IMR-90 (cell line): ENCODE data around the gene CNPY4. TPM values are rescaled to one million over a fixed set of nuclear protein-coding genes. Genes with fewer than 3 reads are reported as not detected.
A peak's percentile ranks its signal among the peaks of the same experiment; 100 is the strongest.

ENCODE experiments used
- ATAC-seq: fragments of 200-7000 bp; cut with Tn5 transposase; 2 replicates; pipeline ENCODE4 v1.9.1; 2020; ENCODE audit warnings: low read depth, mild to moderate bottlenecking, moderate library complexity
- BruUV-seq: library from RNA; stranded (reverse); fragments of 400-500 nt; replicated peaks from 2 replicates; lab custom pipeline; 2021; lab: Mats Ljungman, UMichigan
- CTCF ChIA-PET: fragments of 300-600 bp; formaldehyde crosslinking; extraction: SDS; loops from one replicate; lab custom pipeline; 2021; ENCODE audit warnings: antibody characterized with exemption; lab: Yijun Ruan, JAX
- POLR2A ChIA-PET: fragments of 300-600 bp; sonication (Branson Sonifier 250); formaldehyde crosslinking; loops from one replicate; lab custom pipeline; 2022; ENCODE audit warnings: antibody characterized with exemption; ENCODE audit not compliant: unreplicated experiment; lab: Charles Lee
- DNase-seq: peaks from one replicate; pipeline ENCODE4 v3.0.0; 2013
- H2AFZ ChIP-seq: replicated peaks from 2 replicates; pipeline ENCODE3; 2013; ENCODE audit warnings: low read length, mild to moderate bottlenecking; ENCODE audit not compliant: poor library complexity
- H2AK5ac ChIP-seq: 2 replicates; pipeline ENCODE4 v1.6.1; 2013; ENCODE audit warnings: low read depth, low read length, inconsistent platforms
- H2AK9ac ChIP-seq: replicated peaks from 2 replicates; pipeline ENCODE3; 2013; ENCODE audit warnings: mild to moderate bottlenecking, low read depth, low read length, moderate library complexity; ENCODE audit not compliant: poor library complexity
- H2BK120ac ChIP-seq: 2 replicates; pipeline ENCODE4 v1.6.1; 2013; ENCODE audit warnings: low read depth, low read length, inconsistent platforms
- H2BK15ac ChIP-seq: 3 replicates; pipeline ENCODE4 v1.6.1; 2013; ENCODE audit warnings: low read depth, low read length, inconsistent platforms
- H2BK20ac ChIP-seq: 2 replicates; pipeline ENCODE4 v1.6.1; 2013; ENCODE audit warnings: low read depth, mild to moderate bottlenecking, inconsistent platforms, low read length, moderate library complexity
- H2BK5ac ChIP-seq: 2 replicates; pipeline ENCODE4 v1.6.1; 2013; ENCODE audit warnings: mild to moderate bottlenecking, low read depth, low read length, inconsistent platforms; ENCODE audit not compliant: poor library complexity, severe bottlenecking
- H3K14ac ChIP-seq: replicated peaks from 2 replicates; pipeline ENCODE4 v1.6.1; 2013; ENCODE audit warnings: low read depth, low read length, inconsistent platforms
- H3K18ac ChIP-seq: 2 replicates; pipeline ENCODE4 v1.6.1; 2013; ENCODE audit warnings: low read depth, low read length, control low read depth
- H3K23ac ChIP-seq: 2 replicates; pipeline ENCODE4 v1.6.1; 2013; ENCODE audit warnings: low read depth, low read length, inconsistent platforms
- H3K27ac ChIP-seq: 2 replicates; pipeline ENCODE4 v1.5.1; 2013; ENCODE audit warnings: mild to moderate bottlenecking, control low read depth, low read length; ENCODE audit not compliant: insufficient read depth
- H3K27me3 ChIP-seq: 2 replicates; pipeline ENCODE4 v1.6.1; 2013; ENCODE audit warnings: low read length; ENCODE audit not compliant: control insufficient read depth, insufficient read depth
- H3K36me3 ChIP-seq: 2 replicates; pipeline ENCODE4 v1.6.1; 2013; ENCODE audit warnings: low read length, mixed read lengths; ENCODE audit not compliant: control insufficient read depth, insufficient read depth
- H3K4ac ChIP-seq: 2 replicates; pipeline ENCODE4 v1.6.1; 2013; ENCODE audit warnings: low read depth, low read length, inconsistent platforms
- H3K4me1 ChIP-seq: 2 replicates; pipeline ENCODE4 v1.6.1; 2013; ENCODE audit warnings: low read length, mixed read lengths; ENCODE audit not compliant: control insufficient read depth, insufficient read depth
- H3K4me2 ChIP-seq: 2 replicates; pipeline ENCODE4 v1.6.1; 2013; ENCODE audit warnings: low read depth, mild to moderate bottlenecking, control low read depth, low read length, moderate library complexity
- H3K4me3 ChIP-seq: 2 replicates; pipeline ENCODE4 v1.5.1; 2013; ENCODE audit warnings: low read depth, mild to moderate bottlenecking, control low read depth, low read length, moderate library complexity; ENCODE audit not compliant: insufficient read depth
- H3K56ac ChIP-seq: 2 replicates; pipeline ENCODE4 v1.6.1; 2013; ENCODE audit warnings: low read length, inconsistent platforms; ENCODE audit not compliant: insufficient read depth; ENCODE audit errors: extremely low read depth
- H3K79me1 ChIP-seq, 2 experiments: 2 replicates each; pipeline ENCODE4 v1.6.1; 2013; ENCODE audit warnings: low read length in 2 of 2, inconsistent platforms in 1 of 2, low read depth in 1 of 2
- H3K9ac ChIP-seq: 2 replicates; pipeline ENCODE4 v1.6.1; 2013; ENCODE audit warnings: low read depth, low read length, control low read depth
- H3K9me1 ChIP-seq: 2 replicates; pipeline ENCODE4 v1.6.1; 2013; ENCODE audit warnings: low read length, inconsistent platforms; ENCODE audit not compliant: insufficient read depth
- H3K9me3 ChIP-seq: 2 replicates; pipeline ENCODE4 v1.6.1; 2013; ENCODE audit warnings: low read length; ENCODE audit not compliant: control insufficient read depth, insufficient read depth
- H4K20me1 ChIP-seq: 2 replicates; pipeline ENCODE4 v1.6.1; 2013; ENCODE audit warnings: low read length, inconsistent platforms; ENCODE audit not compliant: insufficient read depth
- H4K5ac ChIP-seq: 2 replicates; pipeline ENCODE4 v1.6.1; 2013; ENCODE audit warnings: mild to moderate bottlenecking, low read depth, low read length, control low read depth
- H4K8ac ChIP-seq, 2 experiments: 2 replicates each; pipeline ENCODE4 v1.6.1; 2013; ENCODE audit warnings: low read depth in 2 of 2, low read length in 2 of 2, control low read depth in 1 of 2, inconsistent platforms in 1 of 2
- H4K91ac ChIP-seq: 2 replicates; pipeline ENCODE4 v1.6.1; 2013; ENCODE audit warnings: low read depth, low read length, inconsistent platforms; ENCODE audit not compliant: insufficient read depth
- CEBPB ChIP-seq: IDR thresholded peaks from 2 replicates; pipeline ENCODE4 v1.6.1; 2012; ENCODE audit warnings: low read depth, low read length, improper control_type of control experiment
- CHD1 ChIP-seq: IDR thresholded peaks from 2 replicates; pipeline ENCODE4 v1.6.1; 2012; ENCODE audit warnings: low read depth, low read length, improper control_type of control experiment
- MAFK ChIP-seq: IDR thresholded peaks from 2 replicates; pipeline ENCODE4 v1.6.1; 2012; ENCODE audit warnings: low read depth, low read length, improper control_type of control experiment
- MAZ ChIP-seq: IDR thresholded peaks from 2 replicates; pipeline ENCODE4 v1.6.1; 2012; ENCODE audit warnings: low read depth, mild to moderate bottlenecking, low read length, improper control_type of control experiment, moderate library complexity, borderline replicate concordance
- MXI1 ChIP-seq: IDR thresholded peaks from 2 replicates; pipeline ENCODE4 v1.6.1; 2012; ENCODE audit warnings: low read depth, mild to moderate bottlenecking, low read length, moderate library complexity, borderline replicate concordance
- NFE2L2 ChIP-seq: fragments of 150-350 bp; IDR thresholded peaks from 2 replicates; pipeline ENCODE4 v1.6.1; 2016; ENCODE audit warnings: low read depth, mild to moderate bottlenecking, low read length
- POLR2A ChIP-seq: IDR thresholded peaks from 2 replicates; pipeline ENCODE4 v1.6.1; 2012; ENCODE audit warnings: mild to moderate bottlenecking, low read depth, low read length
- RFX5 ChIP-seq: IDR thresholded peaks from 2 replicates; pipeline ENCODE4 v1.8.0; 2012; ENCODE audit warnings: low read depth, mild to moderate bottlenecking, low read length, moderate library complexity
- WGBS, 2 experiments: methylation state at CpG; one replicate each; pipeline versions ENCODE4 v1.1.5 to v1.1.7; 2013; ENCODE audit warnings: missing lambda C conversion rate in 2 of 2; ENCODE audit not compliant: insufficient read length in 1 of 2; ENCODE audit errors: extremely low coverage in 2 of 2; 5-methylcytosine and 5-hydroxymethylcytosine counted together
- dilution Hi-C: fragments of 300-500 bp; cut with HindIII; formaldehyde crosslinking; loops from one replicate; pipeline ENCODE4 v1.14.3; 2018; ENCODE audit warnings: low sequenced_read_pairs; ENCODE audit not compliant: unreplicated experiment
- in situ Hi-C: fragments of 300-500 bp; cut with MboI; formaldehyde crosslinking; loops from 3 replicates; pipeline ENCODE4 v1.14.3; 2019; ENCODE audit warnings: low sequenced_read_pairs, inconsistent platforms, mixed read lengths
- intact Hi-C: fragments of 100-400 bp; cut with micrococcal nuclease; formaldehyde crosslinking; loops from 2 replicates; pipeline ENCODE4 v1.10.0; 2022
- polyA plus RNA-seq, 3 experiments: library from polyadenylated mRNA; depleted of rRNA; stranded (reverse); fragments of >200 nt; gene quantifications; 2 replicates each; pipeline ENCODE4 v1.2.3, GENCODE V29; 2012; ENCODE audit warnings: low replicate concordance in 1 of 3
- total RNA-seq: library from RNA; depleted of rRNA; stranded (reverse); fragments of >200 nt; gene quantifications from 2 replicates; pipeline ENCODE4 v1.2.3, GENCODE V29; 2012
- TF ChIP-seq, protein P1 (sequence below): fragments of 150-350 bp; IDR thresholded peaks from 2 replicates; pipeline ENCODE4 v1.6.1; 2017; ENCODE audit warnings: mild to moderate bottlenecking, antibody characterized with exemption, low read length, low read depth
- TF ChIP-seq, protein P2 (sequence below): fragments of 150-350 bp; IDR thresholded peaks from 2 replicates; pipeline ENCODE4 v1.6.1; 2016; ENCODE audit warnings: low read depth, mild to moderate bottlenecking, low read length, moderate library complexity, borderline replicate concordance
- TF ChIP-seq, protein P3 (sequence below): conservative IDR thresholded peaks from 2 replicates; pipeline ENCODE4 v1.5.1; 2012; ENCODE audit warnings: mild to moderate bottlenecking, low read depth, low read length, improper control_type of control experiment

Gene CNPY4
- total and polyA plus RNA-seq, 2 of the 4 experiments (the other 2 are of a cell fraction), result 13.3 to 21.9 TPM

DNA sequence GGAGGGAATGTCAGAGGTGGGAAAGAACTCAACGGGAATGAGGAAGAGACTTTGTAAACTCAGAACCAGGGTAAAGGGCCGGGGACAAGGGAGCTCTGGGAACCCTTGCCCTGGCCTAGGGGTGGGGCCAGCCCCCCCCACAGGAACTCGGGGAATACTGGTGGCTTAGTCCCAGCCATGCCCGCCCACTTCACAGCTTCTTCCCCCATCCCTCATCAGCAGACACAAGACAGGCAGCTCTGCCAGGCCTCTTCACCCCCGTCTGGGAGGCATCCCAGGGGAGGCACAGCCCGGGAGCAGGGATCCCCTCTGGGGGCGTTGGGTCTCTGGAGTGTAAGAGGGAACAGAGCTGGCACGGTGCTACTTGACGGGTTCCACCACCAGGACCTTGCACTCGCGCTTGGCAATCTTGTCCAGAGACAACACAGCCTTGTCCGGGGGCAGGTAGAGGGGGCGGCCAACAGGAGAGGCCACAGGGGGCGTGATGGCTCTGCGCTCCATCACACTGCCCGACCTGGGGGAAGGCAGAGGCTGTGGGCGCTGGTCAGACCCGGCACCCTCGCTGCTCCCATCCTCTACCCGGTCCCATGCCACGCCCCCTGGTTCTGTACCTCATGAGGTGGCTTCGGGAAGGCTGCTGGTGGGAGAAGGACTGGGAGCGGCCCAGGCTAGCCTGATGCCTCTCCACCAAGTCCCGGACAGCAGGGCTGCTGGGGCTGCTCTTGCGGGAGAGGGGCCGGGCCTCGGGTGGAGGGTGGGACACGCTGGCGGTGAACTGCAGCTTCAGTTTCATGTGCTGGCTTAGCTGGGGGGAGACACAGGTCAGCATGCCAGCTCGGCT is 35.4 kb downstream of the CNPY4 start:
- ChIA-PET POLR2A (no interaction called here), CTCF (no interaction called here)
- Histone ChIP-seq H3K4me3 (no peak overlapping the region), H3K4ac (no peak overlapping the region), H4K8ac (no peak overlapping the region), H3K79me1 (peaks cover 26 to 73% of the 10 kb centered on the region in 2 experiments), H3K14ac (no peak overlapping the region), H3K23ac (no peak overlapping the region), H2BK120ac (no peak overlapping the region), H2BK15ac (no peak overlapping the region), H3K4me1 (peaks cover 6% of the 10 kb centered on the region), H3K9me3 (no peaks in the 10 kb centered on the region), H3K27me3 (no peaks in the 10 kb centered on the region), H2AK9ac (peak overlapping the region; percentile 15), H3K18ac (no peak overlapping the region), H4K91ac (no peak overlapping the region), H2BK20ac (no peak overlapping the region), H2AK5ac (no peak overlapping the region), H3K9me1 (peaks cover 2% of the 10 kb centered on the region; the same call in 1 of the 2 replicates), H4K5ac (no peak overlapping the region), H4K20me1 (peaks cover 23% of the 10 kb centered on the region), H2BK5ac (no peak overlapping the region), H3K36me3 (peaks cover 42% of the 10 kb centered on the region), H2AFZ (no peak overlapping the region), H3K56ac (no peak overlapping the region), H3K9ac (no peak overlapping the region), H3K27ac (no peak overlapping the region), H3K4me2 (no peak overlapping the region)
- ATAC-seq, result no peak
- intact Hi-C loops, result no loop called here
- BruUV-seq, result TSS peak; percentile 14
- in situ Hi-C loops, result no loop called here
- no peak for DNase-seq
- dilution Hi-C loops, result no loop called here
- WGBS, 2 experiments, result 93% methylated on average over 11 of the region's 30 CpGs; no CpG with 5 or more reads in 1 of the 2 experiments
- TF ChIP-seq RFX5 (no peak), NFE2L2 (no peak), CEBPB (no peak), MXI1 (no peak), MAFK (no peak), CHD1 (no peak), POLR2A (no peak), MAZ (no peak)
- TF ChIP-seq, protein P1, sequence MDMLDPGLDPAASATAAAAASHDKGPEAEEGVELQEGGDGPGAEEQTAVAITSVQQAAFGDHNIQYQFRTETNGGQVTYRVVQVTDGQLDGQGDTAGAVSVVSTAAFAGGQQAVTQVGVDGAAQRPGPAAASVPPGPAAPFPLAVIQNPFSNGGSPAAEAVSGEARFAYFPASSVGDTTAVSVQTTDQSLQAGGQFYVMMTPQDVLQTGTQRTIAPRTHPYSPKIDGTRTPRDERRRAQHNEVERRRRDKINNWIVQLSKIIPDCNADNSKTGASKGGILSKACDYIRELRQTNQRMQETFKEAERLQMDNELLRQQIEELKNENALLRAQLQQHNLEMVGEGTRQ, result no peak
- TF ChIP-seq, protein P2, sequence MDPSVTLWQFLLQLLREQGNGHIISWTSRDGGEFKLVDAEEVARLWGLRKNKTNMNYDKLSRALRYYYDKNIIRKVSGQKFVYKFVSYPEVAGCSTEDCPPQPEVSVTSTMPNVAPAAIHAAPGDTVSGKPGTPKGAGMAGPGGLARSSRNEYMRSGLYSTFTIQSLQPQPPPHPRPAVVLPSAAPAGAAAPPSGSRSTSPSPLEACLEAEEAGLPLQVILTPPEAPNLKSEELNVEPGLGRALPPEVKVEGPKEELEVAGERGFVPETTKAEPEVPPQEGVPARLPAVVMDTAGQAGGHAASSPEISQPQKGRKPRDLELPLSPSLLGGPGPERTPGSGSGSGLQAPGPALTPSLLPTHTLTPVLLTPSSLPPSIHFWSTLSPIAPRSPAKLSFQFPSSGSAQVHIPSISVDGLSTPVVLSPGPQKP, result no peak
- TF ChIP-seq, protein P3, sequence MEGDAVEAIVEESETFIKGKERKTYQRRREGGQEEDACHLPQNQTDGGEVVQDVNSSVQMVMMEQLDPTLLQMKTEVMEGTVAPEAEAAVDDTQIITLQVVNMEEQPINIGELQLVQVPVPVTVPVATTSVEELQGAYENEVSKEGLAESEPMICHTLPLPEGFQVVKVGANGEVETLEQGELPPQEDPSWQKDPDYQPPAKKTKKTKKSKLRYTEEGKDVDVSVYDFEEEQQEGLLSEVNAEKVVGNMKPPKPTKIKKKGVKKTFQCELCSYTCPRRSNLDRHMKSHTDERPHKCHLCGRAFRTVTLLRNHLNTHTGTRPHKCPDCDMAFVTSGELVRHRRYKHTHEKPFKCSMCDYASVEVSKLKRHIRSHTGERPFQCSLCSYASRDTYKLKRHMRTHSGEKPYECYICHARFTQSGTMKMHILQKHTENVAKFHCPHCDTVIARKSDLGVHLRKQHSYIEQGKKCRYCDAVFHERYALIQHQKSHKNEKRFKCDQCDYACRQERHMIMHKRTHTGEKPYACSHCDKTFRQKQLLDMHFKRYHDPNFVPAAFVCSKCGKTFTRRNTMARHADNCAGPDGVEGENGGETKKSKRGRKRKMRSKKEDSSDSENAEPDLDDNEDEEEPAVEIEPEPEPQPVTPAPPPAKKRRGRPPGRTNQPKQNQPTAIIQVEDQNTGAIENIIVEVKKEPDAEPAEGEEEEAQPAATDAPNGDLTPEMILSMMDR, result no peak
